ENCODE data around the gene USP48.

Gene USP48

DNA sequence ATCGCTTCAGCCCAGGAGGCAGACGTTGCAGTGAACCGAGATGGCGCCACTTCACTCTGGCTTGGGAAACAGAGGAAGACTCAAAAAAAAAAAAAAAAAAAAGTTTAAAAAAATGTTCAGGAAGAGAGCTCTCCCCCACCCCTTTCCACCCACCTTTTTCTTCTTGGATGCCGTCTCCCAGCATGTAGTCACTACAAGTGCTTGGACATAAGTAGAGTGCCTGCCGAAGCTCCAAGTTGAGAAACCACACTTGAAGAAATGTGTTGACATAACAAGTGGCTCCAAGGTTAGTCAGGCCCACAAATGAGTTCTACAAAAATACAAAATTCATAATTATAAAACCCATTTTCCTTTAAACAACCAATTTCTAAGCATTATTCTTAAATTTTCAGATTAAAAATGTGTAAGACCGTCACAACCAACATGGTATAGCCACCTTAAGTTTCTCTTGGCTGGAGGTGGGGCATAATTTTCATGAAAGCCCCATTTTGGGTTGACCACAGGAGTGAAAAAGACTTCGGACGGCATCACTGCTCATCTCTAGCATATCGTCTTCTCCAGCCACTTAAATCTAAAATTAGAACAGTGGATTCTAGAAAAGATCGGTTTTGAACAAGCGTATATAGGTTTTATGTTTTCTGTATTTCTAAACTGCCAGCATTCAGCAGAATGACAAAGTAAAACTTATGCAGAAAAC lies 26.4 kb downstream of the USP48 start:
- no peak for DNase-seq (ENCODE audit: low read depth)
- no peak for TF ChIP-seq CTCF (IDR thresholded peaks at IDR 0.05; ENCODE audit: control insufficient read depth, extremely low read depth, insufficient read depth)
- H3K4me3 ChIP-seq (ENCODE audit: low read depth, low read length), result no peak overlapping the region

- TF ChIP-seq CTCF (IDR thresholded peaks at IDR 0.05; ENCODE audit: control insufficient read depth, extremely low read depth, insufficient read depth), result no peak
- DNase-seq (ENCODE audit: low read depth), result no peak
- H3K4me3 ChIP-seq (ENCODE audit: low read depth, low read length), result no peak overlapping the region
These were observed 27.9 kb downstream of the USP48 start for GRCh38 chr1:21755067-21755466.

DNA sequence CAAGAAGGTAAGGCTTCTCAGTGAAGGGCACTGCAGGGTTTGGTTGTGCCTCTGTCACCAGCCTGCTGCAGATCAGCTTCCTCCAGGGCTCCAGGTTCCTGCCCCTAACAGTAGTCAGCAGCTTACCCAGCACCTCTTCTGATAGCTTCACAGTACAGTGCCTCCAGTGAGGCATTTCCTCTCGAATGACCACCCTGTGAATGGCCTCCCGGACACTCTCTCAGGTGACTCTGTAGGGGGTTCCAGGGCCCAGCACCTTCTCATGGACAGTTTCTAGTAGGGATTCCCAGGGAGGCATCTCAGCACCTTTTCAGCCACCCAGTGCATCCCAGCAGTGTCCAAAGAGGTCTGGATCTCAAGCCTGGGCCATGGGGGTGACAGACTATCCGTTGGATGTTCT lies 28.4 kb downstream of the USP48 start:
- no peak for DNase-seq (ENCODE audit: low read depth)
- no peak overlapping the region for H3K4me3 ChIP-seq (ENCODE audit: low read depth, low read length)
- TF ChIP-seq CTCF (IDR thresholded peaks at IDR 0.05; ENCODE audit: control insufficient read depth, extremely low read depth, insufficient read depth), result no peak

GRCh38 chr1:21752186-21752585 lies 30.8 kb downstream of the USP48 start:
- no peak overlapping the region for H3K4me3 ChIP-seq (ENCODE audit: low read depth, low read length)
- no peak for DNase-seq (ENCODE audit: low read depth)
- no peak for TF ChIP-seq CTCF (IDR thresholded peaks at IDR 0.05; ENCODE audit: control insufficient read depth, extremely low read depth, insufficient read depth)

GRCh38 chr1:21751281-21751680 lies 31.7 kb downstream of the USP48 start:
- no peak for TF ChIP-seq CTCF (IDR thresholded peaks at IDR 0.05; ENCODE audit: control insufficient read depth, extremely low read depth, insufficient read depth)
- H3K4me3 ChIP-seq (ENCODE audit: low read depth, low read length), result no peak overlapping the region
- DNase-seq (ENCODE audit: low read depth), result no peak

- no peak overlapping the region for H3K4me3 ChIP-seq (ENCODE audit: low read depth, low read length)
- no peak for DNase-seq (ENCODE audit: low read depth)
- no peak for TF ChIP-seq CTCF (IDR thresholded peaks at IDR 0.05; ENCODE audit: control insufficient read depth, extremely low read depth, insufficient read depth)
These were observed 32.1 kb downstream of the USP48 start for GRCh38 chr1:21750841-21751240.

DNA sequence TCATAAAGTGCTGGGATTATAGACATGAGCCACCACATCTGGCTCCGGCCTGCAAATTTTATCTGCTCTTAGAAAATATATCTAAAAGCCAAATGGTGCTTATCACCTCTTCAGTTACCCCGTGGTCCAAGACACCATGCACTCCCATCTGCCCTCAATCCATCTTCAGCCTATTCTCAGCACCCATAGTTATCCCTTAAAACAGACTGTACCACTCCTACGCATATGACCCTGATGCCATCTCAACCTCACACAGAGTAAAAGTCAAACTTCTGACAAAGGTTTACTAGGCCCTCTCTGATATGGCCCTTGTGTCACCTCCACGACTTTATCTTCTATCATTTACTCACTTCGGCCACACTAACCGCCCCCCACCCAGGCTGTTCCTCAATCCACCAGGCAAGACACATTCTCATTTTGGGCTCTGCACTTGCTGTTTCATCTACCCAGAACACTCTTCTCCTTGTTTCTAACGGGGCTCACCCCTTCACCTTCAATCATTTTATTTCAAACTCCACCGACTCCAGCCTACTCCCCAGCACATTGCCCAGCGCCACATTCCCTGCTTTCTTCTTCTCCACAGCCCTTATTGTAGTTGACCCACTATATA lies 33.0 kb downstream of the USP48 start:
- H3K4me3 ChIP-seq (ENCODE audit: low read depth, low read length), result no peak overlapping the region
- no peak for TF ChIP-seq CTCF (IDR thresholded peaks at IDR 0.05; ENCODE audit: control insufficient read depth, extremely low read depth, insufficient read depth)
- no peak for DNase-seq (ENCODE audit: low read depth)
